SK-N-SH (cell line): Measurements from ENCODE around the gene CCDC88B. TPM values are rescaled to one million over a fixed set of nuclear protein-coding genes. Genes with fewer than 3 reads are reported as not detected.

Experiments used
- CTCF ChIA-PET: fragments of 300-600, 350-600 bp; formaldehyde crosslinking; extraction: SDS; loops from one replicate; lab custom pipeline; 2021; lab: Yijun Ruan, JAX
- POLR2A ChIA-PET: fragments of 350-600 bp; sonication (Branson Sonifier 250); formaldehyde crosslinking; extraction: SDS; loops from one replicate; lab custom pipeline; 2020; ENCODE audit warnings: antibody characterized with exemption, inconsistent platforms; lab: Yijun Ruan, JAX
- DNase-seq: peaks from one replicate; pipeline ENCODE4 v3.0.0; 2012
- H2AFZ ChIP-seq: fragments of 200-600 bp; sonication (generic); 2 replicates; pipeline ENCODE4 v1.8.1; 2016; ENCODE audit warnings: antibody characterized with exemption, mild to moderate bottlenecking, low read depth
- H3F3A ChIP-seq: fragments of 200-600 bp; sonication (generic); replicated peaks from 2 replicates; pipeline ENCODE3; 2016; ENCODE audit warnings: antibody characterized with exemption, mild to moderate bottlenecking; ENCODE audit not compliant: insufficient read depth
- H3K27ac ChIP-seq, 2 experiments: fragments of 200-500 bp in 1 of 2; fragments of 200-600 bp in 1 of 2; sonication (Bioruptor generic) in 1 of 2; sonication (generic), shearing (Covaris generic) in 1 of 2; 2 replicates each; pipeline versions ENCODE4 v1.5.1 to v1.6.1; 2014 to 2016; ENCODE audit warnings: low read depth in 2 of 2, inconsistent platforms in 1 of 2, low read length in 1 of 2, mild to moderate bottlenecking in 1 of 2, mixed read lengths in 1 of 2
- H3K27me3 ChIP-seq: fragments of 200-600 bp; sonication (generic), shearing (Covaris generic); 2 replicates; pipeline ENCODE4 v1.6.1; 2016; ENCODE audit warnings: mixed run types; ENCODE audit not compliant: insufficient read depth
- H3K36me3 ChIP-seq, 2 experiments: fragments of 200-500 bp in 1 of 2; fragments of 200-600 bp in 1 of 2; sonication (Bioruptor generic) in 1 of 2; sonication (generic) in 1 of 2; replicated peaks in 1 of 2; 2 replicates each; pipeline versions ENCODE3 to v1.5.1; 2014 to 2016; ENCODE audit warnings: low read length in 1 of 2, mild to moderate bottlenecking in 1 of 2; ENCODE audit not compliant: insufficient read depth in 2 of 2, control insufficient read depth in 1 of 2
- H3K4me1 ChIP-seq, 2 experiments: fragments of 200-500 bp in 1 of 2; fragments of 200-600 bp in 1 of 2; sonication (Bioruptor generic) in 1 of 2; sonication (generic), shearing (Covaris generic) in 1 of 2; 2 replicates each; pipeline versions ENCODE4 v1.5.1 to v1.6.1; 2014 to 2016; ENCODE audit warnings: low read depth in 1 of 2, low read length in 1 of 2, mixed run types in 1 of 2; ENCODE audit not compliant: insufficient read depth in 2 of 2, control insufficient read depth in 1 of 2
- H3K4me2 ChIP-seq: fragments of 200-600 bp; sonication (generic), shearing (Covaris generic); 2 replicates; pipeline ENCODE4 v1.6.1; 2017; ENCODE audit warnings: mixed run types
- H3K4me3 ChIP-seq, 2 experiments: fragments of 200-500 bp in 1 of 2; fragments of 200-600 bp in 1 of 2; sonication (Bioruptor generic) in 1 of 2; sonication (generic), shearing (Covaris generic) in 1 of 2; 2 replicates each; pipeline versions ENCODE4 v1.5.1 to v1.8.1; 2014 to 2016; ENCODE audit warnings: low read depth in 2 of 2, inconsistent platforms in 1 of 2, low read length in 1 of 2, mild to moderate bottlenecking in 1 of 2, mixed read lengths in 1 of 2, moderate library complexity in 1 of 2
- H3K79me2 ChIP-seq: fragments of 200-600 bp; sonication (generic); 2 replicates; pipeline ENCODE4 v1.8.1; 2017; ENCODE audit warnings: mild to moderate bottlenecking; ENCODE audit not compliant: insufficient read depth
- H3K9ac ChIP-seq: fragments of 200-600 bp; sonication (generic); 2 replicates; pipeline ENCODE4 v1.6.1; 2017; ENCODE audit warnings: mixed run types
- H3K9me2 ChIP-seq: fragments of 200-600 bp; sonication (generic); 2 replicates; pipeline ENCODE4 v1.6.1; 2017; ENCODE audit warnings: mixed run types
- H3K9me3 ChIP-seq: fragments of 200-600 bp; sonication (generic); 2 replicates; pipeline ENCODE4 v1.6.1; 2017; ENCODE audit warnings: mixed run types, mild to moderate bottlenecking, moderate library complexity
- H4K20me1 ChIP-seq: fragments of 200-600 bp; sonication (generic); 2 replicates; pipeline ENCODE4 v1.6.1; 2017; ENCODE audit warnings: mild to moderate bottlenecking, mixed run types; ENCODE audit not compliant: insufficient read depth
- CHD2 ChIP-seq: fragments of 150-350 bp; IDR thresholded peaks from 2 replicates; pipeline ENCODE4 v1.6.1; 2018; ENCODE audit warnings: low read length; ENCODE audit not compliant: partially characterized antibody
- FOSL2 ChIP-seq: IDR thresholded peaks from 2 replicates; pipeline ENCODE4 v1.4.0; 2012; ENCODE audit warnings: low read depth, mild to moderate bottlenecking, moderate library complexity, borderline replicate concordance
- FOXJ3 ChIP-seq: sonication (generic); formaldehyde crosslinking; IDR thresholded peaks from 2 replicates; pipeline ENCODE4 v1.5.1; 2020; ENCODE audit warnings: mild to moderate bottlenecking, missing genetic modification reagents
- GATA2 ChIP-seq: sonication (generic); formaldehyde crosslinking; IDR thresholded peaks from 2 replicates; pipeline ENCODE4 v1.5.0; 2020; ENCODE audit warnings: mild to moderate bottlenecking, missing genetic modification reagents
- IRF3 ChIP-seq: fragments of 150-350 bp; IDR thresholded peaks from 2 replicates; pipeline ENCODE4 v1.6.1; 2016; ENCODE audit warnings: mild to moderate bottlenecking, low read depth, low read length
- JUND ChIP-seq: IDR thresholded peaks from 2 replicates; pipeline ENCODE4 v1.4.0; 2012
- MEF2A ChIP-seq: IDR thresholded peaks from 2 replicates; pipeline ENCODE4 v1.4.0; 2012; ENCODE audit warnings: low read depth, borderline replicate concordance
- MXI1 ChIP-seq: IDR thresholded peaks from 2 replicates; pipeline ENCODE4 v1.6.1; 2012; ENCODE audit warnings: mild to moderate bottlenecking, low read depth, low read length, improper control_type of control experiment
- NFIC ChIP-seq: IDR thresholded peaks from 2 replicates; pipeline ENCODE4 v1.4.0; 2012; ENCODE audit warnings: borderline replicate concordance
- NRF1 ChIP-seq: IDR thresholded peaks from 2 replicates; pipeline ENCODE4 v1.6.1; 2012; ENCODE audit warnings: low read depth, mild to moderate bottlenecking, low read length
- POLR2AphosphoS5 ChIP-seq: IDR thresholded peaks from 2 replicates; pipeline ENCODE4 v1.6.1; 2012; ENCODE audit warnings: low read depth, low read length
- RFX5 ChIP-seq: IDR thresholded peaks from 2 replicates; pipeline ENCODE4 v1.6.1; 2012; ENCODE audit warnings: mild to moderate bottlenecking, improper control_type of control experiment, low read length
- RXRA ChIP-seq: IDR thresholded peaks from 2 replicates; pipeline ENCODE4 v1.4.0; 2012; ENCODE audit warnings: low read depth, mild to moderate bottlenecking, borderline replicate concordance
- SIN3A ChIP-seq: IDR thresholded peaks from 2 replicates; pipeline ENCODE4 v1.6.1; 2012; ENCODE audit warnings: low read depth, mild to moderate bottlenecking, low read length, moderate library complexity, borderline replicate concordance
- SMC3 ChIP-seq: IDR thresholded peaks from 2 replicates; pipeline ENCODE4 v1.6.1; 2012; ENCODE audit warnings: low read depth, low read length, improper control_type of control experiment
- TEAD4 ChIP-seq: IDR thresholded peaks from 2 replicates; pipeline ENCODE4 v1.4.0; 2012; ENCODE audit warnings: mild to moderate bottlenecking, borderline replicate concordance; ENCODE audit not compliant: insufficient read depth
- USF1 ChIP-seq: IDR thresholded peaks from 2 replicates; pipeline ENCODE4 v1.4.0; 2012; ENCODE audit warnings: low read depth, borderline replicate concordance
- USF2 ChIP-seq: fragments of 150-350 bp; IDR thresholded peaks from 2 replicates; pipeline ENCODE4 v1.6.1; 2017; ENCODE audit warnings: antibody characterized with exemption, low read length, low read depth, borderline replicate concordance
- YY1 ChIP-seq: IDR thresholded peaks from 2 replicates; pipeline ENCODE4 v1.4.0; 2012; ENCODE audit warnings: low read depth, mild to moderate bottlenecking
- ZBTB33 ChIP-seq: IDR thresholded peaks from 2 replicates; pipeline ENCODE4 v1.4.0; 2012; ENCODE audit warnings: low read depth, borderline replicate concordance
- WGBS: methylation state at CpG from one replicate; pipeline ENCODE4 v1.1.6; 2017; ENCODE audit warnings: low lambda C conversion rate; 5-methylcytosine and 5-hydroxymethylcytosine counted together
- polyA plus RNA-seq, 3 experiments: library from polyadenylated mRNA; depleted of rRNA; stranded (reverse); fragments of >200 nt; gene quantifications; 2 replicates each; pipeline ENCODE4 v1.2.3, GENCODE V29; 2012

Gene CCDC88B
- polyA plus RNA-seq, 1 of the 3 experiments (the other 2 are of a cell fraction), result 3.4 TPM

GRCh38 chr11:64296236-64296635 lies 43.8 kb upstream of the CCDC88B start:
- H3K27me3 ChIP-seq, result peaks cover 13% of the 10 kb centered on the region
- ChIA-PET CTCF (interaction anchor here (1.7 to 1.9 kb wide), 2 partner anchors 11 to 26 kb away, joined by 5 to 12 read pairs; partner anchors contain the start of genes BAD and GPR137), POLR2A (interaction anchor here (0.6 to 0.7 kb wide), 2 partner anchors 8 to 18 kb away, joined by 3 read pairs; no protein-coding TSS in a partner anchor)
- no peaks in the 10 kb centered on the region for H3K36me3 ChIP-seq
- no peak overlapping the region for H3K9ac ChIP-seq
- peaks cover 0 to 5% of the 10 kb centered on the region in 2 experiments; a peak in 1 of 4 replicates for H3K4me1 ChIP-seq
- H3K4me2 ChIP-seq, result no peak overlapping the region
- H3K4me3 ChIP-seq, result no peak overlapping the region
- no peaks in the 10 kb centered on the region for H4K20me1 ChIP-seq
- TF ChIP-seq CHD2 (no peak), ZBTB33 (no peak), TEAD4 (no peak), MEF2A (no peak), SIN3A (no peak), RXRA (no peak), USF2 (no peak), NFIC (no peak)
- H3F3A ChIP-seq, result no peaks in the 10 kb centered on the region
- no peak overlapping the region for H3K27ac ChIP-seq
- no peak for DNase-seq
- no peak overlapping the region for H2AFZ ChIP-seq
- H3K9me2 ChIP-seq, result no peaks in the 10 kb centered on the region
- WGBS, result 25% methylated on average over 1 of the region's 1 CpG
- no peaks in the 10 kb centered on the region for H3K79me2 ChIP-seq
- H3K9me3 ChIP-seq, result no peaks in the 10 kb centered on the region

- ChIA-PET CTCF (interaction anchor here (0.9 to 1.9 kb wide), 3 partner anchors 12 to 46 kb away, joined by 3 to 12 read pairs (median 5); partner anchors contain the start of genes BAD and GPR137), POLR2A (no interaction called here)
- no peak for TF ChIP-seq JUND
- TF ChIP-seq SMC3, result no peak
- no peak for TF ChIP-seq FOXJ3 (CRISPR knock-in tag)
- no peak for TF ChIP-seq ZBTB33
- no peak for TF ChIP-seq FOSL2
- no peak for TF ChIP-seq MXI1
- no peak for TF ChIP-seq YY1
- TF ChIP-seq USF1, result no peak
- no peak for TF ChIP-seq POLR2AphosphoS5
- no peak for TF ChIP-seq GATA2 (CRISPR knock-in tag)
- TF ChIP-seq NRF1, result no peak
- no peak for TF ChIP-seq RFX5
- no peak for TF ChIP-seq IRF3
Measured at GRCh38 chr11:64296830-64297698, 42.9 kb upstream of the CCDC88B start.

More at GRCh38 chr11:64296830-64297698, 42.9 kb upstream of the CCDC88B start:
- no peak overlapping the region for H3K27ac ChIP-seq
- no peaks in the 10 kb centered on the region for H3K79me2 ChIP-seq
- H3K4me2 ChIP-seq, result no peak overlapping the region
- no peak overlapping the region for H2AFZ ChIP-seq
- peaks cover 12% of the 10 kb centered on the region for H3K27me3 ChIP-seq
- H3K9me3 ChIP-seq, result no peaks in the 10 kb centered on the region
- no peak for DNase-seq
- no peaks in the 10 kb centered on the region for H4K20me1 ChIP-seq
- no peak overlapping the region for H3K4me3 ChIP-seq
- no peak overlapping the region for H3K9ac ChIP-seq
- H3F3A ChIP-seq, result no peaks in the 10 kb centered on the region
- WGBS, result 83% methylated on average over 17 of the region's 34 CpGs
- no peaks in the 10 kb centered on the region for H3K36me3 ChIP-seq
- H3K4me1 ChIP-seq, result no peaks in the 10 kb centered on the region; a peak in 1 of 4 replicates
- no peaks in the 10 kb centered on the region for H3K9me2 ChIP-seq
